ENCODE results near the gene RPL27.

Gene RPL27

DNA sequence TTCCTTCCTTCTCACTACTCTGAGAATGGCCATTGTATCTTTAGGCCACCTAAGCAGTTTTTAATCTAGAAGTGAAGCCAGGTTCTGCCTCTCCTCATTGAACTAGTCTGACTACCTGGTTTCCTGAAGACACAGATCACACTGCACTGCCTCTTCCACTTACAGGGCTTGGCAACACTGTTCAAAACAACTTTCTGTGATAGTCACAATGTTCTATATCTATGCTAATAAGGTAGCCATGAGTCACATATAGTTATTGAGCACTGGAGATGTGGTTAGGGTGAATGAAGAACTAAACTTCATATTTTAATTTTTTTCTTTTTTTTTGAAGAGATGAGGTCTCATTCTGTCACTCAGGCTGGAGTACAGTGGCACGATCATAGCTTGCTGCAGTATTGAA lies 53.8 kb downstream of the RPL27 start:
- no peak for DNase-seq (ENCODE audit: low read depth, low spot score)
